Skeletal muscle cell (primary cell): ENCODE results near the gene ACSBG1.
"Not testable (repeated sequence)": the region's sequence is repeated elsewhere in the genome, so short reads cannot be mapped to it uniquely, and the experiment has no call there.

Source experiments
- DNase-seq: peaks from one replicate; pipeline ENCODE4 v3.0.0-alpha.2; 2010; ENCODE audit warnings: low read depth
- H3K4me3 ChIP-seq: 2 replicates; pipeline ENCODE4 v1.5.1; 2011; ENCODE audit warnings: low read depth, mild to moderate bottlenecking, control low read depth, low read length, moderate library complexity

Gene ACSBG1

GRCh38 chr15:78179286-78179840 is 55.0 kb downstream of the ACSBG1 start:
- no peak for DNase-seq
- H3K4me3 ChIP-seq: no peak overlapping the region

GRCh38 chr15:78178064-78178463 is 56.3 kb downstream of the ACSBG1 start:
- no peak for DNase-seq
- no peak overlapping the region for H3K4me3 ChIP-seq

- no peak for DNase-seq
- no peak overlapping the region for H3K4me3 ChIP-seq
Measured at GRCh38 chr15:78177447-78177873, 56.9 kb downstream of the ACSBG1 start.

GRCh38 chr15:78175330-78175729 is 59.0 kb downstream of the ACSBG1 start:
- H3K4me3 ChIP-seq: no peak overlapping the region
- DNase-seq: no peak

GRCh38 chr15:78174401-78174800 is 60.0 kb downstream of the ACSBG1 start:
- DNase-seq: no peak
- H3K4me3 ChIP-seq: no peak overlapping the region

GRCh38 chr15:78171864-78172472 is 62.4 kb downstream of the ACSBG1 start:
- no peak overlapping the region for H3K4me3 ChIP-seq
- DNase-seq: no peak

GRCh38 chr15:78170848-78171773 is 63.3 kb downstream of the ACSBG1 start:
- no peak overlapping the region for H3K4me3 ChIP-seq
- no peak for DNase-seq

- no peak for DNase-seq
- H3K4me3 ChIP-seq: no peak overlapping the region
Measured at GRCh38 chr15:78168608-78169007, 65.8 kb downstream of the ACSBG1 start.

GRCh38 chr15:78167227-78167888 is 67.0 kb downstream of the ACSBG1 start:
- no peak for DNase-seq
- H3K4me3 ChIP-seq: no peak overlapping the region

- H3K4me3 ChIP-seq: no peak overlapping the region
- DNase-seq: no peak
Measured at GRCh38 chr15:78164010-78164409, 70.4 kb downstream of the ACSBG1 start.

- DNase-seq: no peak
- no peak overlapping the region for H3K4me3 ChIP-seq
Measured at GRCh38 chr15:78162038-78162437, 72.3 kb downstream of the ACSBG1 start.

GRCh38 chr15:78159395-78159794 is 75.0 kb downstream of the ACSBG1 start:
- H3K4me3 ChIP-seq: no peak overlapping the region
- no peak for DNase-seq

GRCh38 chr15:78157203-78157602 is 77.2 kb downstream of the ACSBG1 start:
- no peak for DNase-seq
- no peak overlapping the region for H3K4me3 ChIP-seq

- DNase-seq: no peak
- H3K4me3 ChIP-seq: no peak overlapping the region
Measured at GRCh38 chr15:78156653-78157052, 77.7 kb downstream of the ACSBG1 start.

- H3K4me3 ChIP-seq: no peak overlapping the region
- DNase-seq: no peak
Measured at GRCh38 chr15:78155355-78155939, 78.9 kb downstream of the ACSBG1 start.

- DNase-seq: no peak
- no peak overlapping the region for H3K4me3 ChIP-seq
Measured at GRCh38 chr15:78154955-78155354, 79.4 kb downstream of the ACSBG1 start.

GRCh38 chr15:78151075-78151474 is 83.3 kb downstream of the ACSBG1 start:
- DNase-seq: not testable (repeated sequence)

GRCh38 chr15:78149805-78150751 is 84.3 kb downstream of the ACSBG1 start:
- H3K4me3 ChIP-seq: peak overlapping the region; percentile 76
- DNase-seq: no peak

More at GRCh38 chr15:78151075-78151474, 83.3 kb downstream of the ACSBG1 start:
- H3K4me3 ChIP-seq: not testable (repeated sequence)
